Natural killer cell treated with Interleukin-12 subunit alpha and Interleukin-12 subunit beta and Interleukin-15 and Interleukin-18, amount 100 ng/mL, for 72 hours (primary cell): ENCODE results near the gene CPOX. TPM values are rescaled to one million over a fixed set of nuclear protein-coding genes. Genes with fewer than 3 reads are reported as not detected.

ENCODE experiments used
- ATAC-seq, 2 donors: fragments of 150-1000 bp; cut with Tn5 transposase in 1 of 2; sonication (Bioruptor Pico), chemical (Tn5 transposase) in 1 of 2; 2 replicates each; pipeline ENCODE4 v1.10.0; 2021
- DNase-seq: peaks from one replicate; pipeline ENCODE4 v3.0.0; 2022; ENCODE audit warnings: low spot score
- H3K27ac Mint-ChIP-seq, 2 donors: 1 replicate in 1 of 2; 2 replicates in 1 of 2; pipeline ENCODE4 v1.8.0; 2022; ENCODE audit warnings: mixed read lengths in 2 of 2, mild to moderate bottlenecking in 1 of 2, moderate library complexity in 1 of 2
- H3K27me3 Mint-ChIP-seq, 2 donors: 1 replicate in 1 of 2; 2 replicates in 1 of 2; pipeline ENCODE4 v1.8.0; 2022; ENCODE audit warnings: mixed read lengths in 2 of 2
- H3K36me3 Mint-ChIP-seq: one replicate; pipeline ENCODE4 v1.8.0; 2022; ENCODE audit warnings: mixed read lengths
- H3K4me1 Mint-ChIP-seq, 2 donors: 1 replicate in 1 of 2; 2 replicates in 1 of 2; pipeline ENCODE4 v1.8.0; 2022; ENCODE audit warnings: low read depth in 2 of 2, mixed read lengths in 2 of 2, mild to moderate bottlenecking in 1 of 2
- H3K4me3 Mint-ChIP-seq: one replicate; pipeline ENCODE4 v1.8.0; 2022; ENCODE audit warnings: mixed read lengths
- H3K9me3 Mint-ChIP-seq: 2 replicates; pipeline ENCODE4 v1.8.0; 2022; ENCODE audit warnings: mixed read lengths
- total RNA-seq, 2 donors: library from RNA; stranded (reverse); gene quantifications; one replicate each; pipeline ENCODE4 v1.2.3, GENCODE V29; 2022

Gene CPOX
- total RNA-seq, 2 donors from 2014 or later: 35.7 to 84.3 TPM

DNA sequence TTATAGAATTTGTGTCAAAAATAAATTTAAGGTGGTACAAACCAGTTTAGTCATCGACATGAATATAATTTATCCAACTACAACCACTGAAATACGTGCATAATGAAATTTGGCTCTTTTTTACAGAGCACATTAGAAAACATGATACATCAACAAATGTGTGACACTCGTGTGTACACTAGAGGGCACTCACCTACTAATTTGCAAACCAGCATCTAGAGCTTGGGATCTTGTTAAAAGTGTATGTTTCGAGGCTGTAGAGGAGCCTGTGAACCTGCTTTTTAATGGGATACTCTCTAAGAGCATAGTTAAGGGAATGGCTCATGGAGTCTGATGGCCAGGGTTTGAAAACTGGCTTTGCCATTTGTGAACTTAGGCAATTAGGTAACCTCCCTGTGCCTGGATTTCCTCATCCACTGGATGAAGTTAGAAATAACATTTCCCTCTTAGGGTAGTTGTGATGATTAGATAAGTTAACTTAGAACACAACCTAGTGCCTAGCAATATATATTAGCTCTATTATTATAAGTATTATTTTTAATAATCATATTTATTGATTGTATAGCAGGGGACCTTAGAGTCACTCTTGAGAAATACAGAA lies 8.8 kb upstream of the CPOX start:
- ATAC-seq (no peak), DNase-seq (no peak)
- no peak overlapping the region for H3K27ac Mint-ChIP-seq
- no peaks in the 10 kb centered on the region for H3K4me1 Mint-ChIP-seq
- no peak overlapping the region for H3K4me3 Mint-ChIP-seq
- peaks cover 5% of the 10 kb centered on the region for H3K36me3 Mint-ChIP-seq
- no peaks in the 10 kb centered on the region for H3K9me3 Mint-ChIP-seq
- peaks cover 7 to 13% of the 10 kb centered on the region in 2 donors for H3K27me3 Mint-ChIP-seq

DNA sequence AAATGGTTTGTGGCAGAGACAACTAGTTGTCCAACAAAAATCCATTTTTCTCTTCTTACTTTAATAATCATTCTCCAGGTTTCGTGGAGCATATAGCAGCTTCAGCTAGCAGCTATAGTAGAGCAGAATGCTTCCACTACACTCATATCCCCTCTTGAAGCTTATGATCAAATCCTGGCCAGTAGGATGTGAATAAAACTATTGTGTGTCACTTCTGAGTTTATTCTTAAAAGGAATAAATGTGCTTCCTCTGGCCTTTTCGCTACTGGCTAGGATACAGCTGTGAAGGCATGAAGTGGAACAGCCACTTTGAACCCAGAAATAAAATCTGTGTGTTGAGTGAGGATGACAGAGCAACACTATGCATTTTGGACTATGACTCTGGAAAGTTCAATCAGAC lies 7.8 kb upstream of the CPOX start:
- Mint-ChIP-seq H3K27me3 (peaks cover 5 to 11% of the 10 kb centered on the region in 2 donors), H3K4me1 (no peaks in the 10 kb centered on the region), H3K9me3 (no peaks in the 10 kb centered on the region), H3K4me3 (no peak overlapping the region), H3K27ac (no peak overlapping the region), H3K36me3 (peaks cover 5% of the 10 kb centered on the region)
- DNase-seq: no peak
- no peak for ATAC-seq

DNA sequence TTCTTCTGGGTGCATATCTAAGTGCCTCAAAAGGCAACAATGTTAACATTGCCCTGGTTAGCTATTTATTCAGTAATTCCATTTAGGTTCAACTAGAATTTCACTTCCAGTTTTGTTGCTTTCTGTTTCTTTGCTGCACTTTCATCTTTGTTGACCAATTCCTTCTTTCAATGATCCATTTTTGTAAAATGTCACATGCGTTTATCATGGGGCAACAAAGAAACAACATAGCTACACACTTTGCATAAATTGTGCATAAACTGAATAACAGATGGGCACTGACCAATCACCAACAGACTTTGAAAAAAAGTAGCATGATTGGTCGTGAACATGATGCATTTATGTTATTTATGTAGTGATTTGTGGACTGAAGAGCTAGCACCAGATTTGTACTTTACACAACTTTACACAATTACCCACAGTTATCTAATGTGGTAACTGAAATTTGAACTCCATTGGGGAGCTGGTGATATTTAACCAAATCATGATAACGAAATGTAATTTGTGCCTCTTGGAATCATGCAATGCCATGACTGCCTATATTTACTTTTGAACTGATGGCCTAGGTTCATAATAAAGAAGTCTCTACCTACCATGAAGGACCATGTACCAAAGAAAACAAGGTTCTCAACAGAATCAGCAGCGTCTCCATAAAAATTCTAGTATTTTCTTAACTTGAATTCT lies 7.1 kb upstream of the CPOX start:
- Mint-ChIP-seq H3K27ac (no peak overlapping the region), H3K36me3 (peaks cover 5% of the 10 kb centered on the region), H3K27me3 (peaks cover 5 to 8% of the 10 kb centered on the region in 2 donors), H3K4me3 (no peak overlapping the region), H3K4me1 (no peaks in the 10 kb centered on the region), H3K9me3 (no peaks in the 10 kb centered on the region)
- DNase-seq (no peak), ATAC-seq (no peak)

DNA sequence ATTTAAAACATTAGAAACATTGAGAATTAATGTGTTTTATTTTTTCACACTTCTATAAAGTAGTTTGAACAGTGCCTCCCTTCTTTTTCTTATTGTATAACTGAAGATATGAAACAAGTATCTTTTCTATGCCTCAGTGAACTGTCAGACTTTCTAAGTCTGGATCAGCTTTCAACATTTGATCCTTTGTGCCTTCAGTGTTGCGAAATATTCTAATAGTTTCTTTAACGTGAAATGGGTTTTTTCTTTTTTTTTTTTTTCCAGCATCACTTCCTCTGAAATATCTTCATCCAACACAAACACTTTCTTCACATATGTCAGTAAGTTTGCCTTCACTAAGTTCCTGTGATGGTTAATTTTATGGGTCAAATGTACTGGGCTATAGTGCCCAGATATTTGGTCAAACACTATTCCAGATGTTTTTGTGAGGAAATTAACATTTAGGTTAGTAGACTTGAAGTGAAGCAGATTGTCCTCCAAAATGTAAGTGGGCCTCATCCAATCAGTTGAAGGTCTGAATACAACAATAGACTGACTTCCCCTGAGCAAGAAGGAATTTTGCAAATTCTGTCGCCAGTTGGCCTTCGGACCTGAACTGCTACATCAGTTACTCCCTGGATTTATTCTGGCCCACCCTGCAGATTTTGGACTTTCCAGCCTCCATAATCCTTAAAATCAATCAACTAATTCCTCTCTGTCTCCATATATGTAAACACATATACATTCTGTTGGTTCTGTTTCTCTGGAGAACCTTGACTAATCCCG lies 6.4 kb upstream of the CPOX start:
- Mint-ChIP-seq H3K9me3 (no peaks in the 10 kb centered on the region), H3K36me3 (peaks cover 5% of the 10 kb centered on the region)
- no peak for ATAC-seq

DNA sequence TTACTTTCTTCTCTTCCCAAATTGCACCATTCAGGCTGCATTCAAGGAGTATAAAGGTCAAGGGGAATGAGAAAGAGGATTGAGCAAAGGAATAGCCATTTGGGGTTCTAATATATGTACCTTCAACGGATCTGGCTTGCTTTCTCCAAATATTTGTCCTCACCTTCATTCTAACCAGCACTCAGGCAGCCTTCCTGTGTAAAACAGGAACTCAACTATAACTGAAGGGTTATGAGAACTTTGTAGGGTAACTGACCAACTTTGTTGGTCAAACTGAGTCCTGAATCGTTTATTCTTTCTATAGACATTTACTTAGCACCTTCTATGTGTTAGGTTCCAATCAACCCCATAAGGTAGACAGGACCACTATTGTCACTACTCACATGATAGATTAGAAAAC lies 5.1 kb upstream of the CPOX start:
- H3K27ac Mint-ChIP-seq: no peak overlapping the region
- ATAC-seq: no peak
- H3K27me3 Mint-ChIP-seq: no peaks in the 10 kb centered on the region

More for the DNA sequence above, 6.4 kb upstream of the CPOX start:
- Mint-ChIP-seq H3K27ac (no peak overlapping the region), H3K27me3 (peaks cover 5 to 8% of the 10 kb centered on the region in 2 donors), H3K4me3 (no peak overlapping the region), H3K4me1 (no peaks in the 10 kb centered on the region)
- no peak for DNase-seq

DNA sequence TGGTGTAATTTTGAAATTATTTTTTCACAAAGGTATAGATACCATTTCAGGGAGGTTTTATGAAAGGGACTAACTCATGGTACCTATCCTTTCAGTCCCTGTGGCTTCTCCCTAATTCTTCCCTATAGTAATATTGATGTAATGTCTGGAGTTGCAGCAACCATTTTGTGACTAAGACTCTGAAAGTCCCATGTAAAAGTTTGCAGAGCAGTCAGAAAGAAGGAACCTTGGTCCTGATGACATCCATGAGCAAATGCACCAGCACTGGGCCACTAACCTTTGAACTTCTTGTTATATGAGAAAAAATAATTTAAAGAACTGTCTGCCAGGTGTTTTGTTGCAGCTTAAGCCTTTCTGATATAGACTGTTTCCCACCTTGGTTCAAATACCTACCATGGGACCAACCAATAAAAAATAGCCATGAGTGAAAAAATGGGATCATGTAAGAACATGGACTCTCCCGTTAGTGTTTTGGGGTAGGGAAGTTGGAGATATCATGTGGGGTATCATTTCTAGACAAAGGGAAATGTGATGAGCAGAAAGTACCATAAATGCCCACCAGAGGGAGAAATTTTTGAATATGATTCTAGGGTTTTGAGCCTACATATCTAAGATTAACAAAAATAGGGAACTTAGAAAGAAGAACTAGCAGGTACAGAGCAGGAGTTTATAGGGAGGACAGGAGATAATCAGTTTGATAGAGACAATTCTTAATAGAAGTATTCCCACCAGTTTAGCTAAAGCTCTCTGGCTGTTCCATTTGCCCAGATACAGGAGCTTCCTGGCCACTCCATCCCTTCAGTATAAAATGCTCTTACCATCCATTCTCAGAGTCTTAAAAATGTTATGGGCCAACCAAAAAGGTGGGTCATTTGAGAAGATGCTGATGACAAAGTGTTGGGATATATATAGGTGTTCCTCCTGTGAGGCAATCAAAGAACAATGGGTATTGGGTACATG lies 3.4 kb upstream of the CPOX start:
- no peak overlapping the region for H3K4me3 Mint-ChIP-seq
- H3K4me1 Mint-ChIP-seq: peaks cover 18% of the 10 kb centered on the region in 2 donors
- no peaks in the 10 kb centered on the region for H3K27me3 Mint-ChIP-seq
- H3K36me3 Mint-ChIP-seq: peaks cover 6% of the 10 kb centered on the region
- H3K9me3 Mint-ChIP-seq: no peaks in the 10 kb centered on the region
- ATAC-seq: no peak
- DNase-seq: no peak
- no peak overlapping the region for H3K27ac Mint-ChIP-seq

More for the DNA sequence above, 5.1 kb upstream of the CPOX start:
- Mint-ChIP-seq H3K9me3 (no peaks in the 10 kb centered on the region), H3K36me3 (no peaks in the 10 kb centered on the region), H3K4me1 (peaks cover 6% of the 10 kb centered on the region in 2 donors), H3K4me3 (no peak overlapping the region)
- no peak for DNase-seq

DNA sequence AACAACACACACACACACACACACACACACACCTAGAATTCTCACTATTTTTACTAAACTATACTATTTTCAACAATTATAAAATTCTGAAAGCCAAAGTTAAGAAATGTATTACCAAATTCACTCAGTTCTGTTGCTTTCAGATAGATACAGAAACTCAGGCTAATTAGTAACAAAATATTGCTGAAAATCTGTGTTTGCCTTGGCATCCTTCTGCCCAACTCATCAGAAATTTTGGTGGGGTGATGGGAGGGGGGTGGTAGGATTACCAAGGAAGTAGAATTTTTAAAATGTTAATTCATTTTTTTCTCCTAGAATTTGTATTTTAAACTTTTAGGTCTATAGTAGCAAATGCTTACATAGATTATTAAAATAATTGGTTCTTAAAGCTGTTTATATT lies 2.7 kb upstream of the CPOX start:
- H3K36me3 Mint-ChIP-seq: peaks cover 6% of the 10 kb centered on the region
- no peaks in the 10 kb centered on the region for H3K27me3 Mint-ChIP-seq
- ATAC-seq: no peak

DNA sequence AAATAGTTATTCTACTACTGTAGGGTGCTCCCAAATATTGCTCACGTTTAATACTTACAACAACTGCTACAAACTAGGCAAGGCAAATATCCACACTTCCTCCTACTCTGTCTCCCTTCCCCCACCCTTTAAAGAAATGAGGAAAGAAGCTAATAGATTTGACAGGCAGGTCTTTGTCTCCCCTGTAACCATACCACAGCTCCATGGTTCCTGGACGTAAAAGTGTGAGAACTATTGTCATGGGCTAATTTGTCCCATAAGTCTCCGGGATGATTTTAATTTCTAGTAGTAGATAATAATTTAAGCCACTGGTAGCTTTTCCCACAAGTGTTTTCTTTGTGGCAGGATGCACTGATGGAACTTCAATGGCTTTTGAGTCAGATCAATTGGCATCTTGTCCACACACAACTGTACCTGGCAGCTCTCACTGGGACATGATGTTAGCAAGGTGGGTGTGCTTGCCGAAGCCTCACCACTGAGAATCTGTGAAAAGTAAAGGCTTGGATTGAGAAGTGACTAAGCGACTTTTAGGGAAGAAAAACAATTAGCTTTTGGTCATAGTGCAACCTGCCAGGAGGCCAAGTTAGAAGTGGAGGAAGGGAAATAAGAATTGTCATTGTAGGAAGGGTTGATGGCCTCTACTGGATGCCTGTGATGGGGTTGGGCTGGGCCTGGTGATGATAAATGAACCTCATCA lies 1.4 kb upstream of the CPOX start:
- Mint-ChIP-seq H3K4me1 (peaks cover 24 to 31% of the 10 kb centered on the region in 2 donors), H3K36me3 (peaks cover 6% of the 10 kb centered on the region), H3K27me3 (no peaks in the 10 kb centered on the region), H3K9me3 (no peaks in the 10 kb centered on the region), H3K27ac (no peak overlapping the region), H3K4me3 (peak overlapping the region; percentile 94)
- DNase-seq (no peak), ATAC-seq (no peak)

More for the DNA sequence above, 2.7 kb upstream of the CPOX start:
- Mint-ChIP-seq H3K4me1 (peaks cover 23 to 24% of the 10 kb centered on the region in 2 donors), H3K27ac (no peak overlapping the region), H3K4me3 (no peak overlapping the region), H3K9me3 (no peaks in the 10 kb centered on the region)
- no peak for DNase-seq

DNA sequence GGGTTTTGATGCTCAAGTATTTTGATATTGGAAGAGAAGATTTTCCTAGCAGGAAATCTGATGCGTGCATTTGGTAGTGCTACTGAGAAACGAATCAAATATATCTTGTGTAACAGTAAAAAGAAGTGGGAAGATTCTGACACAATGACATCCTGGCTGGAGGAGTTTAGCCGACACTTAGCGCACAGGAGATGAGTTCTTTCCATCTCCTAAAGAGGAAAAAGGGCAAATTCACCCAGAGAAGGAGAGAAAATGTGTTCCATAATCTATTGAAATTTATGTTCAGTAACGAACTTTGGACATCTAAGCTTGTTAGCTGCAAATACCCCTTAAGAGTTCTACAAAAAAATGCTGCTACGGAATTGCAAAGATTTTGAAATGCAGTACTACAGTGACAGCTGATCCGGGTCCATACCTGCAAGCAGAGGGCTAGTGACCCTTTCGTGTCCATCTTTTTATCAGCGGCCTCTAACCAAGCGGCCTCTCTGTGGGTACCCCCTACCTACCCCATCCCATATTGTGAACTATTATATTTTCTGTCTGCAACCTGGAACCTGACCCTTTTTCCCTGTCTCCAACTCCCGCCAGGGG lies 971 bp downstream of the CPOX start:
- Mint-ChIP-seq H3K27me3 (no peaks in the 10 kb centered on the region), H3K9me3 (no peaks in the 10 kb centered on the region), H3K36me3 (peaks cover 21% of the 10 kb centered on the region), H3K4me3 (peak overlapping the region; percentile 94), H3K27ac (peak overlapping the region; percentile 22 to 90), H3K4me1 (peaks cover 33 to 44% of the 10 kb centered on the region in 2 donors)
- ATAC-seq (no peak), DNase-seq (no peak)

DNA sequence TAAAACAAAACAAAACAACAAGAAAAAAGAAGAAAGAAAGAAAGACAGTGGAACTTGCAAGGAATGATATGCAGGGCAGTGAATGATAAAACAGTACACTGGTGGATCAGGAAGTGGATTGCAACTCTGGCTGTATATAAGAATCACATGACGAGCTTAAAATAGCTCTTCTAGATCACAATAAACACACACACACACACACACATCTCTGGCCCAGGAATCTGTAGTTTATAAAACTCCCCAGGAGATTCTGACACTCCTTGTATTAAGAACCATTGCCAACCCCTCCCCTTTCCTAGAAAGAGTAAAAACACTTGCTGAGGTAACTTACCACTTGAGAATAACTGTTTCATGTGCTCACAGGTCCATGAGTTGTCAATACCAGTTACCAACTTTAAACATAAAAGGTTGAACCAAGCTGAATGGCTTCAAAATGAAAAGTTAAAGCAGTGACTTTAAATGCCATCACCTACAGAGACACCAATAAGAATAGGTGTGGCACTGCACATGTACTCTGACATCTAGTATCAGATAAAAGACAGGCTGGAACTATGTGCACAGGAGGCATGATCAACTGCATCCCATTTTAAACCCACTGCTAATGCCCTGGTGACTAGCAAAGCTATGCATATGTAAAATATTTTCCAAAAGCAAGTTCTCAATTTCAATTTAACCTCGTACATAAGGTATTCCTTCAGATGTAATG lies 3.9 kb downstream of the CPOX start:
- H3K9me3 Mint-ChIP-seq: no peaks in the 10 kb centered on the region
- no peaks in the 10 kb centered on the region for H3K27me3 Mint-ChIP-seq
- peaks cover 27% of the 10 kb centered on the region for H3K36me3 Mint-ChIP-seq
- DNase-seq (no peak), ATAC-seq (no peak)
- peaks cover 37 to 49% of the 10 kb centered on the region in 2 donors for H3K4me1 Mint-ChIP-seq
- no peak overlapping the region for H3K4me3 Mint-ChIP-seq
- no peak overlapping the region for H3K27ac Mint-ChIP-seq

DNA sequence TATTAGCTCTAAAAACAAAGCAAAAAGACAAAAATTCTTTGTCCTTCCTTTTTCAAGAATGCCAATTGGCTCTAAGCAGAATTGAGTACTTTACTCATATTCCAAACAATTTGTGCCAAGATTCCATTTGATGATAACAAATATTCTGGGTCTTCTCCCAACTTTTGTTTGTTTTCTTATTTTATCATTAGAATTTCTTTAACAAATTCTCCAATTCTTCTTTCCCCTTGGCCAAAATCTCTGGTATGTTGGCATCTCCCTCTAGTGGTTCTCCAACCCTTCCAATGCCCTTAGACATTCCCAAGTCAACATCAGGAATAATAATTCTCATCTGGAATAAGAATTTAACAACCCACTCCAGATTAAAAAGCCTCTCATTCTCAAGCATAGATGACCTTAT lies 5.3 kb downstream of the CPOX start:
- Mint-ChIP-seq H3K36me3 (peaks cover 31% of the 10 kb centered on the region), H3K4me1 (peaks cover 30 to 52% of the 10 kb centered on the region in 2 donors), H3K9me3 (no peaks in the 10 kb centered on the region), H3K27ac (no peak overlapping the region), H3K27me3 (no peaks in the 10 kb centered on the region), H3K4me3 (no peak overlapping the region)
- ATAC-seq: no peak
- no peak for DNase-seq

DNA sequence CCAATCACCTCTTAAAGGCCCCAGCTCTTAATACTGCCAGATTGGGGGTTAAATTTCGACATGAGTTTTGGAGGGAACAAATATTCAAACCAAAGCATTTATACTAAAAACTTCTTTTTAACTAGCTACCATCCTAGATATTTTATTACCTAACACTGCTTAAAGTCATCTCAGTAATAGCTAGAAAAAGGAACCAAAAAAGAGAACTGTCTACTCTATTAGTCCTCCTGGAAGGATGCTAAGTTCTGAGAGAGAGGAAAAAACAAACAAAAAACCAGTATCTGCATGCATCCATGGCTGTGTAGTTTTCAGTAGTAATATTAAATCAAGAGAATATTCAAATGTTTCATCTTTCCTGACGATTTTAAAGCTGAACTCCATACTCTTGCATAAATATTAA lies 5.8 kb downstream of the CPOX start:
- no peak for ATAC-seq

More for the DNA sequence above, 5.8 kb downstream of the CPOX start:
- Mint-ChIP-seq H3K36me3 (peaks cover 31% of the 10 kb centered on the region), H3K27me3 (no peaks in the 10 kb centered on the region), H3K4me1 (peaks cover 26 to 48% of the 10 kb centered on the region in 2 donors), H3K27ac (no peak overlapping the region), H3K4me3 (no peak overlapping the region), H3K9me3 (no peaks in the 10 kb centered on the region)
- no peak for DNase-seq
